GM18519 (cell line): ENCODE results near the gene TRIM65.
"Not testable (repeated sequence)": the region's sequence is repeated elsewhere in the genome, so short reads cannot be mapped to it uniquely, and the experiment has no call there.

Experiments used
- ATAC-seq: cut with Tn5 transposase; IDR thresholded peaks from one replicate; pipeline ENCODE4 v1.9.1; 2021; ENCODE audit warnings: mild to moderate bottlenecking, moderate library complexity; ENCODE audit not compliant: unreplicated experiment, low FRiP score

TRIM65 gene

DNA sequence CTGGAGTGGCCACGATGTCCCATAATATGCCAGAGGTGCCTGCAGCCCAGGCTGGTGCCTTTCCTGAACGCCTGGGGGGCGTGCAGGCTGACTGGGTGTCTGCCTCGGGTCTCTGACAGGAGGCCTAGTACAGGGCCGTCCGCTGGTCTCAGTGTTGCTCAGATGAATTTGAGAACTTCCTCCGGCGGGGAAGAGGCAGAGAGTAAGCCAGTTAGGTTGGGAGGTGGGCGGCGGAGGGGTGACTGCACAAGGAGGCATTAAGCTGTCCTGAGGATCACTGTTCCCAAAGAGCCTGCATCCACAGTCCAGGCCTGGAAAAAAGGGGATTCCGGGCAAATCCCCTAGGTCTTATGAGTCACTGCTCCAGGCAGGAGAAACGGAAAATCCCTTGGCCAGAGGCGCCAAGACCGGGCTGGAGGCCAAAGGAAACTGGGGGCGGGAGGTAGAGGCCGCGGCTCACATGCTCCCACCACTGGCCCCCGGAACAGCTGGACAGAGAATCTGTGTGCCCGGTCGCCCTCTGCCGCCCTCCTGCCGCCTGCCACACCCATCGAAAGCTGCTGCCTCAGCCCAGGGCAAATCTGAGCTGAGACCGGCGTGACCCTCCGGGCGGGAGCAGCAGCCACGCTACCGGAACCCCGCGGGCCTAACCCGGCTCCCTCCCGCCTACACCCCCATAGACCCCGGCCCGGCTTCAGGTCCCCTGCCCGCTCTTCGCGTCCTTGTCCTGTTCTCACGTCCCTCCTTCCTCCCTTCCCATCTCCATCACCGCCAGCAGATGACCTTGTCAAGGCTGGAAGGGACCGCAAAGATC lies 19.6 kb downstream of the TRIM65 start:
- ATAC-seq = no peak

DNA sequence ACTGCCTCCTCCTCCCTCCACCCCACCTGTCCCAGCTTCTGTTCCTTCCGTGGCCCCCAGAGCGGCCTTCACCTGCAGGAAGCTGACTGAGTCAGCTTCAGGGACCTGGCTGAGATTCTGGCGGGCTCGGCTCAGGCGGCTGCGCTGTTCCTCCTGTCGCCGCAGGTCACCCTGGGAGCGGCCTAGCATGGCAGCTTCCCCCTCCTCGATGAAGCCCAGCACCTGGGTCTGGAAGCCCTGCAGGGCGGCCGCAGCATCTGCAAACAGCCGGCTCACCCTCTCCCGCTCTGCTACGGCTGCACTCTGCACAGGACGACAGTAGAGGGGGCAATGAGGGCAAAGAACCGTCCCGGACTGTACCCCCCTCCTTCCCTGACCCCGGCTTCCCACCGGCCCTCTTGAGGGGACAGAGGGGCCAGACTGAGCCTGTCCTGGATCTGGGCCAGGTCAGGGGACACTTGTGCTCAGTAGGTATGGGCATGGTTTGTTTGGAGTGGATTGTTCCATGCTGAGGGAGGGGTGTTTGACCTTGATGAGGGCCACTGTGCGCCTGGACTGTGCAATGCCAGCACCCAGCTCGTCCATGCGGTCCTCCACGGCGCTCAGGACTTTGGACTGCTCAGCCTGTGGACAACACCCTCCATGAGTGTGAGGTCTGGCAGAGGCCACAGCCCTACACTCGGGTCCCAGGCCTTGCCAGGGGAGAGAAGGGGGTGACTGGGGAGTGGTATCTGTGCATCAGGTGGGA lies 20.4 kb downstream of the TRIM65 start:
- ATAC-seq = no peak

GRCh38 chr17:75875940-75876189 lies 20.9 kb downstream of the TRIM65 start:
- no peak for ATAC-seq

GRCh38 chr17:75875182-75875939 lies 21.4 kb downstream of the TRIM65 start:
- no peak for ATAC-seq

DNA sequence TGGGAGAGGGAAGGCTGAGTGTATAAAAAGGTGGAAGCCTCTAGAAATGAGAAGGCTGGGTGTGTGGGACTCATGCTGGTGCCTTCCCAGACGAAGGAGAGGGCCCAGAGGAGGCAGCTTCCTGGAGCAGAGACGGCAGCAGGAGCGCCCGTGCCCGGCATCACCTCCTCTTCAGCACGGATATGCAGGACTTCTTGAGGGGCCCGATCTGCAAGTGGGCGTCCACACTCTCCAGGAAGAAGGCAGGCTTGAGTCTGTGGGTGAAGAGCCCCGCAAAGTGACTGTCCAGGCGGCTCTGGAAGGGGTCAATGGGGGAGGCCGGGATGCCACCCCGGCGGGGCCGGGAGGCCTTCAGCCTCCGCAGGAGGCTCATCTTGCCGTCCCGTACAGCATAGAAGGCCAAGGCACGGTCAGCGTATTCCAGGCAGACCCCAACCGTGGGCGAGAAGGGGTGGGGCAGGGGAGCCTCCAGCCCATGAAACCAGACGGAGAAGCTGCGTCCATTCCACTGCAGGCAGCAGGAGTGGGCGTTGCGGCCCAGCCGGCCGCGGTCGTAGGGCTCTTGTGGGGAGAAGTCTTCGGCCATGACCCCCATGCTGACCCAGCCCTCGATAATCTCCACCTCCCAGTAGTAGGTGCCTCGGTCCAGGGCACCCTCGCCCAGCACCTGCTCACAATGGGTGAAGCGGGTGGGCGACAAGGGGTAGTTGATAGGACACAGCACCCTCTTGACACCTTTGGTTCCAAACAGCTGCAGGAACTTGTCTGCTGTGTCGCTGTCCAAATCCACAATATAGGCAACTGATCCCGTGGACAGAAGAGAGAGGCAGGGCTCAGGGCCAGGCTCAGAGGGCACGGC lies 22.2 kb downstream of the TRIM65 start:
- no peak for ATAC-seq

GRCh38 chr17:75873587-75874322 lies 23.0 kb downstream of the TRIM65 start:
- ATAC-seq = no peak

- no peak for ATAC-seq
Measured at GRCh38 chr17:75872434-75873351, 24.1 kb downstream of the TRIM65 start.

GRCh38 chr17:75870228-75870627 lies 26.5 kb downstream of the TRIM65 start:
- ATAC-seq = not testable (repeated sequence)

DNA sequence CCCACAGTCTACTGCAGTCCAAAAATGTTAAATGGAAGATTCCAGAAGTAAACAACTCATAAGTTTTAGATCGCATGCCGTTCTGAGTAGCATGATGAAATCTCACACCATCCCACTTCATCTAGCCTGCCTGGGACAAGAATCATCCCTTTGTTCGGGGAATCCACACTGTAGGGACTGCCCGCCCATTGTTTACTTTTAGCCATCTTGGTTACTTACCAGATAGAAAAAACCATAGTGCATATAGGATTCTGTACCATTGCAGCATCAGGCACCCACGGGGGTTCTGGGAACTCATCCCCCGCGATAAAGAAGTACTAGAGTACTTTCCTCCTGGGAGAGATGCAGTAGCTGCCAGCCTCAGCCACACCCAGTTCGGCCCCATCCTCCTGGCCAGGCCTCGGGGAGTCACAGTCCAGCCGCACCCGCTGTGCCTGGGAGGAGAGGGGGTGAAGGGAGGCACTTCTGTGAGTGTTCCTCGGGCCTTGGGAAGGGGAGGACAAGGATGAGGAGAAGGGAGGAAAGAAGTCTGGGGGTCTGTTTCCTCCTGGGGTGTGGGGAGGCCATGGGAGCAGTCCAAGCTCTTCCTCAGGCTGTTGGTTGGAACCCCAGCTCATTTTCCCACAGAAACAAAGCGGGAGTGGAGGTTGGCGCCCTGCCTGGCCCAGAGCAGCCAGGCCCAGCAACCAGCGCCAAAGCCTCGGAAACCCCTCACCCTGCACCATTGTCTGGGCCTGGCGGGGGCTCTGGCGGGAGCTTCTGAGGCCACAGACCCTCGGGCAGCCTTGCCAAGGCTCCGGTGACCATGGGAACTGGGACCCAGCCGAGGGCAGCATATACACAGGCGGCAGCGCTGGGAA lies 27.2 kb downstream of the TRIM65 start:
- no peak for ATAC-seq

- ATAC-seq = not testable (repeated sequence)
Measured at GRCh38 chr17:75868730-75869281, 27.9 kb downstream of the TRIM65 start.

DNA sequence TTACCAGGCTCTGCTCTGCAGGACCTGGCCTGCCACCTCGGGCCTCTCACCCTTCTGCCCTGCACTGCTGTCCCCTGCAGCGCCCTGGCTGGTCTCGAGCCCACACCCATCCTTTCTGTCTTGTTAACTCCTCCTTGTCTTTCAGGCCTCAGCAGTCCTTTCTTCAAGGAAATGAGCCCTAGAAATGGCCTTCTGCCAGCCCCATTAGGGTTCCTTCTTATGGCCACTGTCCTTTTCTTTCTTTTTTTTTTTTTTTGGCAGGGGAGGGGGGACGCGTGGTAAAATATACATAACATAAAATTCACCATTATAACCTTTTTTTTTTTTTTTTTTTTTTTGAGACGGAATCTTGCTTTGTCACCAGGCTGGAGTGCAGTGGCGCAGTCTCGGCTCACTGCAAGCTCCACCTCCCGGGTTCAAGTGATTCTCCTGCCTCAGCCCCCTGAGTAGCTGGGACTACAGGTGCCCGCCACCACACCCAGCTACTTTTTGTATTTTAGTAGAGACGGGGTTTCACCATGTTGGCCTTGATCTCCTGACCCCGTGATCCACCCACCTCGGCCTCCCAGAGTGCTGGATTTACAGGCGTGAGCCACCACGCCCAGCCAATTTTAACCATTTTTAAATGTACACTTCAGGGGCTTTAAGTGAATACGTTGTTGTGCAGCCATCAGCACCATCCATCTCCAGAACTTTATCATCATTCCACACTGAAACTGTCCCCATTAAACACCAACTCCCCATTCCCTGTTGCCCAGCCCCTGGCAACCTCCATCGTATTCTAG lies 31.2 kb downstream of the TRIM65 start:
- not testable (repeated sequence) for ATAC-seq

- ATAC-seq = not testable (repeated sequence)
Measured at GRCh38 chr17:75864887-75865286, 31.9 kb downstream of the TRIM65 start.

- no peak for ATAC-seq
Measured at GRCh38 chr17:75864448-75864871, 32.3 kb downstream of the TRIM65 start.

- ATAC-seq = no peak
Measured at GRCh38 chr17:75861927-75862317, 34.8 kb downstream of the TRIM65 start.

- ATAC-seq = not testable (repeated sequence)
Measured at GRCh38 chr17:75859358-75859757, 37.4 kb downstream of the TRIM65 start.

DNA sequence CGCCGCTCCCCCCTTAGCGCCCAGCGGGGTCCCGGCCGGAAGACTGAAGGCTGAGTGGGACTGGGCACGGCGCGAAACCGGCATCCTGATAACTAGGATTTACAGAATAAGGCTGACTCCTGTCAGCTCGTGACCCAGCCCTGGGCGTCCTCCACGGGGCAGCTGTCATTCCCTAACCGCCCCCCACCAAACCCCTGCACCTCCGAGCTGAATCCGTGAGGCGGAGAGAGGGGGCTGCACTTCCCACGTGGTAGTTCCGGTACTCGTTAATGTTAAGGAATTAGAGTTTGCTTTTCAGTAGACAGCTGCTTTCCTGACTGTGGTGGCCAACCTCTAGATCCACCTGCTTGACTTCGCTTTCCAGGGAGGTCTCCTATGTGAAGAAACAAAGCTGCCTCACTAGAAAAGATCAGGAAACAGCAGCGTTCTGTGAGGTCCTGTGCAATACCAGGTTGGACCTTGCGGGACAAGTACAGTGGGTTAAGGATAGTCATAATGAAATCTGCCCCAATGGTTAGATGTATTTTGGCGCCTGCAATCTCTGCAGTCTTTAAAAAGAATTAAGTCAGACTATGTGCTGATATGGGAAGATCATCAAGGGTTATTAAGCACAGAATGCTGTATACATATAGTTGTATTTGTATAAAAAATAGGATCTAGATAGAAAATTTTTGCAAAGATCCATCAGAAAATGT lies 40.5 kb downstream of the TRIM65 start:
- peak; percentile 13 for ATAC-seq
